K562 (cell line): ENCODE results near the gene CSTPP1. TPM values are rescaled to one million over a fixed set of nuclear protein-coding genes. Genes with fewer than 3 reads are reported as not detected.

ENCODE experiments used
- ATAC-seq: fragments of 200-7000 bp; cut with Tn5 transposase; 3 replicates; pipeline ENCODE4 v1.9.1; 2020; ENCODE audit warnings: moderate library complexity
- BruUV-seq: library from RNA; stranded (reverse); fragments of 400-500 nt; replicated peaks from 2 replicates; lab custom pipeline; 2021; lab: Mats Ljungman, UMichigan
- CTCF ChIA-PET: fragments of 300-600 bp; formaldehyde crosslinking; extraction: SDS; loops from one replicate; lab custom pipeline; 2021; ENCODE audit warnings: low intra/inter-chr PET ratio; lab: Yijun Ruan, JAX
- POLR2A ChIA-PET: fragments of 300-600, 350-650 bp; sonication (Branson Sonifier 250); formaldehyde crosslinking; extraction: SDS; loops from one replicate; lab custom pipeline; 2021; ENCODE audit warnings: antibody characterized with exemption, inconsistent platforms; lab: Yijun Ruan, JAX
- DNase-seq, 4 experiments: peaks; one replicate each; pipeline versions ENCODE4 v3.0.0 to v3.0.0-alpha.2; 2011 to 2018; ENCODE audit warnings: low spot score in 3 of 4, mixed read lengths in 3 of 4; ENCODE audit errors: extremely low read depth in 1 of 4
- FAIRE-seq: peaks from 2 replicates; lab custom pipeline; 2011; peaks lifted over from hg19 to GRCh38; lab: Jason Lieb, UNC
- H2AFZ ChIP-seq: 2 replicates; pipeline ENCODE4 v1.6.0; 2011; ENCODE audit warnings: low read depth, low read length, control low read depth, inconsistent platforms
- H3K27ac ChIP-seq: fragments of 200-600 bp; 3 replicates; pipeline ENCODE4 v1.8.0; 2011; ENCODE audit warnings: low read depth, mild to moderate bottlenecking, control low read depth, inconsistent platforms, low read length, moderate library complexity, mixed read lengths; ENCODE audit errors: extremely low read depth
- H3K27me3 ChIP-seq, 2 experiments: fragments of 300-600 bp in 1 of 2; 2 replicates in 1 of 2; 3 replicates in 1 of 2; pipeline versions ENCODE4 v1.6.0 to v1.8.0; 2011; ENCODE audit warnings: inconsistent platforms in 2 of 2, low read length in 2 of 2, mild to moderate bottlenecking in 1 of 2, mixed read lengths in 1 of 2, moderate library complexity in 1 of 2; ENCODE audit not compliant: control insufficient read depth in 2 of 2, insufficient read depth in 2 of 2
- H3K36me3 ChIP-seq: fragments of 300-600 bp; 3 replicates; pipeline ENCODE4 v1.8.0; 2011; ENCODE audit warnings: mild to moderate bottlenecking, low read length, inconsistent platforms; ENCODE audit not compliant: control insufficient read depth, insufficient read depth
- H3K4me1 ChIP-seq, 2 experiments: fragments of 200-600 bp in 1 of 2; replicated peaks in 1 of 2; 2 replicates in 1 of 2; 3 replicates in 1 of 2; pipeline versions ENCODE4 v1.5.1 to v1.8.0; 2011; ENCODE audit warnings: inconsistent platforms in 2 of 2, low read length in 2 of 2, mild to moderate bottlenecking in 1 of 2, mixed read lengths in 1 of 2, moderate library complexity in 1 of 2; ENCODE audit not compliant: control insufficient read depth in 2 of 2, insufficient read depth in 2 of 2
- H3K4me2 ChIP-seq: 2 replicates; pipeline ENCODE4 v1.6.1; 2011; ENCODE audit warnings: low read length, control low read depth, inconsistent platforms, mixed read lengths; ENCODE audit not compliant: insufficient read depth
- H3K4me3 ChIP-seq: fragments of 200-600 bp; sonication (generic), shearing (Covaris generic); 2 replicates; pipeline ENCODE4 v1.5.1; 2016; ENCODE audit warnings: control low read depth, inconsistent platforms
- H3K79me2 ChIP-seq: fragments of 200-600 bp; 3 replicates; pipeline ENCODE4 v1.8.0; 2011; ENCODE audit warnings: low read length, inconsistent platforms; ENCODE audit not compliant: control insufficient read depth, insufficient read depth
- H3K9ac ChIP-seq, 2 experiments: 2 replicates each; pipeline versions ENCODE4 v1.6.0 to v1.6.1; 2011; ENCODE audit warnings: low read depth in 2 of 2, low read length in 2 of 2, control low read depth in 1 of 2, inconsistent platforms in 1 of 2, mild to moderate bottlenecking in 1 of 2, mixed read lengths in 1 of 2; ENCODE audit not compliant: insufficient read depth in 1 of 2
- H3K9me1 ChIP-seq: one replicate; pipeline ENCODE4 v1.6.0; 2011; ENCODE audit warnings: inconsistent platforms, mild to moderate bottlenecking, low read length, moderate library complexity; ENCODE audit not compliant: control insufficient read depth, insufficient read depth
- H3K9me3 ChIP-seq: replicated peaks from 2 replicates; pipeline ENCODE4 v1.5.1; 2011; ENCODE audit warnings: low read depth, low read length, inconsistent platforms; ENCODE audit not compliant: control insufficient read depth, insufficient read depth
- H4K20me1 ChIP-seq: replicated peaks from 2 replicates; pipeline ENCODE4 v1.6.1; 2011; ENCODE audit warnings: low read length, inconsistent platforms, mixed read lengths; ENCODE audit not compliant: control insufficient read depth, insufficient read depth
- HLTF ChIP-seq: fragments of 450-650 bp; IDR thresholded peaks from 2 replicates; pipeline ENCODE4 v1.6.1; 2016
- NFE2 ChIP-seq: IDR thresholded peaks from 2 replicates; pipeline ENCODE4 v1.6.1; 2014; ENCODE audit warnings: antibody characterized with exemption, low read depth
- NR2C1 ChIP-seq, 2 experiments: fragments of 450-650 bp; IDR thresholded peaks; 2 replicates each; pipeline ENCODE4 v1.6.1; 2017; ENCODE audit warnings: mild to moderate bottlenecking in 2 of 2, antibody characterized with exemption in 1 of 2, inconsistent platforms in 1 of 2, missing compliant biosample characterization in 1 of 2, missing genetic modification characterization in 1 of 2
- WGBS: fragments of 100-300 bp; shearing (Covaris generic); methylation state at CpG from one replicate; pipeline ENCODE4 v1.1.6; 2016; ENCODE audit warnings: low coverage, mixed read lengths; ENCODE audit not compliant: insufficient coverage; ENCODE audit errors: missing lambda C conversion rate; 5-methylcytosine and 5-hydroxymethylcytosine counted together
- in situ Hi-C: fragments of 300-500 bp; cut with MboI; formaldehyde crosslinking; loops from 4 replicates; pipeline ENCODE4 v1.15.0; 2018; ENCODE audit warnings: inconsistent platforms, mixed read lengths
- intact Hi-C: fragments of 100-400 bp; cut with micrococcal nuclease; formaldehyde crosslinking; loops from 2 replicates; pipeline ENCODE4 v1.14.2; 2022
- polyA plus RNA-seq, 8 experiments: library from polyadenylated mRNA; depleted of rRNA in 4 of 8; stranded (reverse) in 5 of 8; unstranded in 3 of 8; fragments of >200 nt; fragmentation: Nextera tagmentation in 2 of 8; fragmentation: Illumina TruSeq in 1 of 8; extraction: Ambion mirVana in 2 of 8; extraction: Trizol in 1 of 8; gene quantifications; 2 replicates each; pipeline versions ENCODE4 v1.2.1 to v1.2.3, GENCODE V29; 2011 to 2014; ENCODE audit warnings: inconsistent platforms in 1 of 8, missing spikeins in 1 of 8
- total RNA-seq, 7 experiments: library from RNA; depleted of rRNA in 6 of 7; stranded (reverse); fragments of >200 nt in 6 of 7; fragmentation: Illumina TruSeq in 2 of 7; extraction: Trizol in 2 of 7; gene quantifications; 2 replicates each; pipeline versions ENCODE4 v1.2.1 to v1.2.3, GENCODE V29; 2011 to 2021; ENCODE audit warnings: low replicate concordance in 1 of 7
- TF ChIP-seq, protein P1 (sequence below): sonication (generic); formaldehyde crosslinking; IDR thresholded peaks from 2 replicates; pipeline ENCODE4 v1.9.0; 2022; ENCODE audit warnings: mild to moderate bottlenecking, missing genetic modification reagents

CSTPP1 gene
- total and polyA plus RNA-seq, 9 of the 15 experiments (the other 6 are each of a cell fraction or from before 2014, with no cell fraction given) = 6.5 to 17.8 (median 9.2) TPM

GRCh38 chr11:47109051-47109726 lies 172.6 kb downstream of the CSTPP1 start:
- Histone ChIP-seq H3K4me3 (no peak overlapping the region), H3K36me3 (no peaks in the 10 kb centered on the region), H3K4me1 (no peaks in the 10 kb centered on the region), H3K27me3 (peaks cover 0 to 4% of the 10 kb centered on the region in 2 experiments; a peak in 2 of 5 replicates), H3K9me1 (no peaks in the 10 kb centered on the region), H3K79me2 (no peaks in the 10 kb centered on the region), H2AFZ (no peak overlapping the region), H4K20me1 (no peaks in the 10 kb centered on the region), H3K27ac (no peak overlapping the region), H3K4me2 (no peak overlapping the region), H3K9me3 (no peaks in the 10 kb centered on the region), H3K9ac (no peak overlapping the region)
- FAIRE-seq = no peak
- intact Hi-C loops = no loop called here
- no peak for DNase-seq
- peak; percentile 38; the same call in 1 of the 3 replicates for ATAC-seq
- CTCF ChIA-PET = no interaction called here
- in situ Hi-C loops = no loop called here
- POLR2A ChIA-PET = no interaction called here
- no TSS peak for BruUV-seq
- WGBS = 23% methylated on average over 6 of the region's 6 CpGs
- TF ChIP-seq NFE2 (no peak), NR2C1 (IDR thresholded peaks at IDR 0.05) (no peak), NR2C1 (tag; IDR thresholded peaks at IDR 0.05) (no peak), HLTF (no peak)
- TF ChIP-seq, protein P1, sequence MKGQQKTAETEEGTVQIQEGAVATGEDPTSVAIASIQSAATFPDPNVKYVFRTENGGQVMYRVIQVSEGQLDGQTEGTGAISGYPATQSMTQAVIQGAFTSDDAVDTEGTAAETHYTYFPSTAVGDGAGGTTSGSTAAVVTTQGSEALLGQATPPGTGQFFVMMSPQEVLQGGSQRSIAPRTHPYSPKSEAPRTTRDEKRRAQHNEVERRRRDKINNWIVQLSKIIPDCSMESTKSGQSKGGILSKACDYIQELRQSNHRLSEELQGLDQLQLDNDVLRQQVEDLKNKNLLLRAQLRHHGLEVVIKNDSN (CRISPR knock-in tag) = no peak
